Loucy (cell line): ENCODE measurements around the gene GNB5.

ENCODE experiments used
- H2AFZ ChIP-seq: fragments of 200-600 bp; sonication (generic); 2 replicates; pipeline ENCODE4 v1.6.0; 2016; ENCODE audit warnings: antibody characterized with exemption, mild to moderate bottlenecking, low read length, moderate library complexity
- H3F3A ChIP-seq: fragments of 200-600 bp; 2 replicates; pipeline ENCODE4 v1.6.0; 2016; ENCODE audit warnings: antibody characterized with exemption, low read depth, mild to moderate bottlenecking
- H3K27me3 ChIP-seq: fragments of 200-600 bp; sonication (generic); 2 replicates; pipeline ENCODE4 v1.6.1; 2014; ENCODE audit warnings: low read length, mild to moderate bottlenecking; ENCODE audit not compliant: insufficient read depth, poor library complexity, severe bottlenecking
- H3K36me3 ChIP-seq: fragments of 200-600 bp; sonication (generic); 2 replicates; pipeline ENCODE4 v1.6.1; 2016; ENCODE audit warnings: low read length; ENCODE audit not compliant: insufficient read depth
- H3K4me1 ChIP-seq: fragments of 200-600 bp; sonication (generic); 2 replicates; pipeline ENCODE4 v1.5.1; 2014; ENCODE audit warnings: low read length, mild to moderate bottlenecking; ENCODE audit not compliant: insufficient read depth, poor library complexity, severe bottlenecking
- H3K4me2 ChIP-seq: fragments of 200-600 bp; sonication (generic); 2 replicates; pipeline ENCODE4 v1.6.0; 2014; ENCODE audit warnings: antibody characterized with exemption, low read length, low read depth, mild to moderate bottlenecking; ENCODE audit not compliant: poor library complexity, severe bottlenecking
- H3K4me3 ChIP-seq: fragments of 200-600 bp; sonication (generic); 2 replicates; pipeline ENCODE4 v1.5.1; 2014; ENCODE audit warnings: low read length, mild to moderate bottlenecking, mixed read lengths; ENCODE audit not compliant: poor library complexity, severe bottlenecking
- H3K79me2 ChIP-seq: fragments of 200-600 bp; sonication (generic); 2 replicates; pipeline ENCODE4 v1.6.1; 2014; ENCODE audit warnings: low read length; ENCODE audit not compliant: insufficient read depth
- H3K9ac ChIP-seq: fragments of 200-600 bp; sonication (generic); 2 replicates; pipeline ENCODE4 v1.6.0; 2014; ENCODE audit warnings: mild to moderate bottlenecking, low read depth, low read length, moderate library complexity; ENCODE audit not compliant: poor library complexity, severe bottlenecking
- H3K9me2 ChIP-seq: fragments of 200-600 bp; sonication (generic); replicated peaks from 2 replicates; pipeline ENCODE4 v1.6.1; 2016; ENCODE audit warnings: low read depth, low read length, mixed read lengths
- H3K9me3 ChIP-seq: fragments of 200-600 bp; sonication (generic); 2 replicates; pipeline ENCODE4 v1.6.1; 2014; ENCODE audit warnings: mild to moderate bottlenecking, antibody characterized with exemption, low read length, low read depth; ENCODE audit not compliant: insufficient read depth
- H4K20me1 ChIP-seq: fragments of 200-600 bp; sonication (generic); 2 replicates; pipeline ENCODE4 v1.6.0; 2014; ENCODE audit warnings: antibody characterized with exemption, low read length, mild to moderate bottlenecking; ENCODE audit not compliant: insufficient read depth, poor library complexity, severe bottlenecking
- CTCF ChIP-seq: fragments of 200-600 bp; sonication (generic); conservative IDR thresholded peaks from 2 replicates; pipeline ENCODE4 v1.5.1; 2014; ENCODE audit warnings: mild to moderate bottlenecking, antibody characterized with exemption, low read length
- EZH2phosphoT487 ChIP-seq: fragments of 200-600 bp; IDR thresholded peaks from 2 replicates; pipeline ENCODE4 v1.6.1; 2018; ENCODE audit warnings: antibody characterized with exemption, mild to moderate bottlenecking, moderate library complexity, borderline replicate concordance

GNB5 gene

DNA sequence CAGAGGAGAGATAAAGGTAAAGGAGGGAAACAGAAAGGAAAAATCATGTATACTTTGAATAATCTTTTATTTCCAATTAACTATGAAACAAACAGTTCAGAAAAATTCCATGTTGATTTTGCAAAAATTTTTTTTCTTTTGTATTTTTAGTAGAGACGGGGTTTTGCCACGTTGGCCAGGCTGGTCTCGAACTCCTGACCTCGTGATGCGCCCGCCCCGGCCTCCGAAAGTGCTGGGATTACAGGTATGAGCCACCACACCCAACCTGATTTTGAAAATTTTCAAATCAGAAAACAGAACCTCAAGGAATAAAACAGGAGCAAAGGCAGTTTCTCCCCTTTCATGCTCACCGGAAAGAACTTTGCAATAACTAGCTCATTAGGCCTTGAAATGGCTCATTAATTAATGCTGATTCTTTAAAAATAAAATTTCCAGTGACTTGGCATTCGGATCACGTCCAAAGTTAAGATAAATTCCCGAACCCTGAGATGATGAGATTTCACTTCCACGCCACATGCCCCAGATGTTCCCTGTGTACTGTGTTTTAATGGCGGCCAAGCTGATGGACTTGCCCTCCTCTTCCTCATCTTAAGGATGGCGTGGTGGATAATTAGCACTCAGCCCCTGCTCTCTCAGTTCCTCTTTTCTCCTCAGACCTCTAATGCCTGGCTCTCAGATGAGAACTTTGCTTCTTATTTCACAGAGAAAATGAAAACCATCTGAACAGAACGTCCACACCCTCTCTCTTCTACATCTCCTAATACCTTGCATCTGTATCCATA lies 89.5 kb downstream of the GNB5 start:
- Histone ChIP-seq H3K79me2 (no peaks in the 10 kb centered on the region), H4K20me1 (no peaks in the 10 kb centered on the region), H3F3A (no peaks in the 10 kb centered on the region), H2AFZ (no peak overlapping the region), H3K4me2 (no peak overlapping the region), H3K36me3 (no peaks in the 10 kb centered on the region), H3K9me2 (no peaks in the 10 kb centered on the region), H3K9me3 (no peaks in the 10 kb centered on the region), H3K27me3 (no peaks in the 10 kb centered on the region), H3K4me3 (no peak overlapping the region), H3K9ac (no peak overlapping the region), H3K4me1 (no peaks in the 10 kb centered on the region)
- TF ChIP-seq EZH2phosphoT487 = no peak
- TF ChIP-seq CTCF = no peak

DNA sequence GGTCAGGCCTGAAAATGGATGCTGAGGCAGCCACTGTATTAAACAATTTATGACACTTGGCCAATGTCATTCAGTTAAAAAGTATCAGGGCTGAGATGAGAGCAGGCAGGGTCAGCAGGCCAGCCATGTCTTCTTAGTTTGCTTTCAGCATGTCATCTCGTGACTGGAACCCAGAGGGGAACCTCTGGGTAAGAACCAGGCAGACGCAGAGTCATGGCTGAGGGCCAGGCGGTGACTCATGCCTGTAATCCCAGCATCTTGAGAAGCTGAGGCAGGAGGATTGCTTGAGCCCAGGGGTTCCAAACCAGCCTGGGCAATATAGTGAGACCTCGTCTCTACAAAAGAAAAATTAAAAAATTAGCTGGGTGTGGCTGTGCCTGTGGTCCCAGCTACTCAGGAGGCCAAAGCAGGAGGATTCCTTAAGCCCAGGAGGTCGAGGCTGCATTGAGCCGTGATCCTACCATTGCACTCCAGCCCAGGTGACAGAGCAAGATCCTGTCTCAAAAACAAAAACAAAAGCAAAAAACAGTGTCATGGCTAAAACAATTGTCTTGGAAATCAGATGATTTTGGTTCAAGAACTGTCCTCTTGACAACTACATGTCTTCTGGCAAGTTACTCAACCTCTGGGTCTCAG lies 90.3 kb downstream of the GNB5 start:
- Histone ChIP-seq H3K9me3 (no peaks in the 10 kb centered on the region), H3K9me2 (no peaks in the 10 kb centered on the region), H3K9ac (no peak overlapping the region), H3F3A (no peaks in the 10 kb centered on the region), H3K4me2 (no peak overlapping the region), H3K27me3 (no peaks in the 10 kb centered on the region), H3K4me3 (no peak overlapping the region), H3K4me1 (no peaks in the 10 kb centered on the region), H3K79me2 (no peaks in the 10 kb centered on the region), H2AFZ (no peak overlapping the region), H3K36me3 (no peaks in the 10 kb centered on the region), H4K20me1 (no peaks in the 10 kb centered on the region)
- TF ChIP-seq CTCF = no peak
- no peak for TF ChIP-seq EZH2phosphoT487

- no peak overlapping the region for H3K4me2 ChIP-seq
- H3K9ac ChIP-seq = no peak overlapping the region
- no peaks in the 10 kb centered on the region for H3K36me3 ChIP-seq
- H2AFZ ChIP-seq = no peak overlapping the region
- no peaks in the 10 kb centered on the region for H3K27me3 ChIP-seq
- no peaks in the 10 kb centered on the region for H3K79me2 ChIP-seq
- no peaks in the 10 kb centered on the region for H4K20me1 ChIP-seq
- TF ChIP-seq EZH2phosphoT487 = no peak
- TF ChIP-seq CTCF = no peak
- no peak overlapping the region for H3K4me3 ChIP-seq
- H3K4me1 ChIP-seq = no peaks in the 10 kb centered on the region
- H3K9me3 ChIP-seq = no peaks in the 10 kb centered on the region
- H3K9me2 ChIP-seq = no peaks in the 10 kb centered on the region
- H3F3A ChIP-seq = no peaks in the 10 kb centered on the region
These were observed 91.4 kb downstream of the GNB5 start for GRCh38 chr15:52099651-52100272.
